ENCODE measurements around the gene TIMM13.
"Not testable (repeated sequence)": the region's sequence is repeated elsewhere in the genome, so short reads cannot be mapped to it uniquely, and the experiment has no call there.

The TIMM13 gene

GRCh38 chr19:2469102-2469914, 41.9 kb upstream of the TIMM13 start:
- DNase-seq (ENCODE audit: extremely low read depth, low read depth), result no peak
- no peak overlapping the region for H3K4me3 ChIP-seq (replicated peaks; ENCODE audit: low read depth, low read length)
- TF ChIP-seq CTCF (IDR thresholded peaks at IDR 0.05; ENCODE audit: low read depth, low read length, missing control alignments), result no peak

- no peak for TF ChIP-seq CTCF (IDR thresholded peaks at IDR 0.05; ENCODE audit: low read depth, low read length, missing control alignments)
- H3K4me3 ChIP-seq (replicated peaks; ENCODE audit: low read depth, low read length), result no peak overlapping the region
- no peak for DNase-seq (ENCODE audit: extremely low read depth, low read depth)
Measured at GRCh38 chr19:2468596-2468995, 41.2 kb upstream of the TIMM13 start.

GRCh38 chr19:2464389-2464788, 37.0 kb upstream of the TIMM13 start:
- no peak for DNase-seq (ENCODE audit: extremely low read depth, low read depth)
- no peak overlapping the region for H3K4me3 ChIP-seq (replicated peaks; ENCODE audit: low read depth, low read length)
- TF ChIP-seq CTCF (IDR thresholded peaks at IDR 0.05; ENCODE audit: low read depth, low read length, missing control alignments), result no peak

- DNase-seq (ENCODE audit: extremely low read depth, low read depth); H3K4me3 ChIP-seq (replicated peaks; ENCODE audit: low read depth, low read length): not testable (repeated sequence)
Measured at GRCh38 chr19:2463694-2464093, 36.3 kb upstream of the TIMM13 start.

- DNase-seq (ENCODE audit: extremely low read depth, low read depth), result peak; percentile 93
- H3K4me3 ChIP-seq (replicated peaks; ENCODE audit: low read depth, low read length), result peak overlapping the region; percentile 59
- no peak for TF ChIP-seq CTCF (IDR thresholded peaks at IDR 0.05; ENCODE audit: low read depth, low read length, missing control alignments)
Measured at GRCh38 chr19:2462635-2463421, 35.4 kb upstream of the TIMM13 start.

GRCh38 chr19:2461751-2462634, 34.6 kb upstream of the TIMM13 start:
- peak; percentile 4 for TF ChIP-seq CTCF (IDR thresholded peaks at IDR 0.05; ENCODE audit: low read depth, low read length, missing control alignments)
- DNase-seq (ENCODE audit: extremely low read depth, low read depth), result no peak
- peak overlapping the region; percentile 59 for H3K4me3 ChIP-seq (replicated peaks; ENCODE audit: low read depth, low read length)
